CD14-positive monocyte (primary cell): ENCODE measurements around the gene CSRP1. TPM values are rescaled to one million over a fixed set of nuclear protein-coding genes. Genes with fewer than 3 reads are reported as not detected.

Experiments used
- DNase-seq, 3 donors: peaks; one replicate each; pipeline ENCODE4 v3.0.0-alpha.2; 2011 to 2022
- H2AFZ ChIP-seq: 2 replicates; pipeline ENCODE4 v1.6.0; 2012; ENCODE audit warnings: mild to moderate bottlenecking, low read depth, low read length, inconsistent platforms; ENCODE audit not compliant: insufficient read depth, poor library complexity, severe bottlenecking
- H3K27ac ChIP-seq, 2 donors: 1 replicate in 1 of 2; 2 replicates in 1 of 2; pipeline ENCODE4 v1.5.1; 2012 to 2013; ENCODE audit warnings: low read length in 2 of 2, control low read depth in 1 of 2, inconsistent platforms in 1 of 2, low read depth in 1 of 2, mild to moderate bottlenecking in 1 of 2
- H3K27me3 ChIP-seq, 2 donors: one replicate each; pipeline versions ENCODE4 v1.6.0 to v1.6.1; 2011 to 2013; ENCODE audit warnings: low read length in 2 of 2; ENCODE audit not compliant: control insufficient read depth in 2 of 2, insufficient read depth in 2 of 2
- H3K36me3 ChIP-seq, 2 donors: replicated peaks in 1 of 2; 1 replicate in 1 of 2; 2 replicates in 1 of 2; pipeline versions ENCODE4 v1.5.1 to v1.6.1; 2012 to 2013; ENCODE audit warnings: low read length in 2 of 2, control low read depth in 1 of 2, inconsistent platforms in 1 of 2, mild to moderate bottlenecking in 1 of 2; ENCODE audit not compliant: insufficient read depth in 2 of 2, control insufficient read depth in 1 of 2
- H3K4me1 ChIP-seq, 2 donors: 1 replicate in 1 of 2; 2 replicates in 1 of 2; pipeline versions ENCODE4 v1.5.1 to v1.6.1; 2012 to 2013; ENCODE audit warnings: low read length in 2 of 2, control low read depth in 1 of 2, inconsistent platforms in 1 of 2, mild to moderate bottlenecking in 1 of 2, moderate library complexity in 1 of 2; ENCODE audit not compliant: insufficient read depth in 2 of 2, control insufficient read depth in 1 of 2
- H3K4me2 ChIP-seq: replicated peaks from 2 replicates; pipeline ENCODE3; 2012; ENCODE audit warnings: low read length, moderate library complexity, mild to moderate bottlenecking; ENCODE audit not compliant: poor library complexity, severe bottlenecking; ENCODE audit errors: extremely low read depth
- H3K4me3 ChIP-seq, 3 experiments: fragments of 200-600 bp in 1 of 3; sonication (generic) in 1 of 3; replicated peaks in 1 of 3; 1 replicate in 2 of 3; 2 replicates in 1 of 3; pipeline ENCODE4 v1.5.1; 2011 to 2013; ENCODE audit warnings: low read length in 3 of 3, mild to moderate bottlenecking in 3 of 3, control low read depth in 2 of 3, low read depth in 2 of 3, inconsistent platforms in 1 of 3, moderate library complexity in 1 of 3
- H3K79me2 ChIP-seq: 2 replicates; pipeline ENCODE4 v1.6.0; 2012; ENCODE audit warnings: mild to moderate bottlenecking, control low read depth, inconsistent platforms, low read length, moderate library complexity; ENCODE audit not compliant: insufficient read depth
- H3K9ac ChIP-seq: 2 replicates; pipeline ENCODE4 v1.6.0; 2017; ENCODE audit warnings: low read length, mild to moderate bottlenecking; ENCODE audit not compliant: insufficient read depth, poor library complexity, severe bottlenecking
- H3K9me3 ChIP-seq, 2 donors: replicated peaks in 1 of 2; 1 replicate in 1 of 2; 2 replicates in 1 of 2; pipeline versions ENCODE4 v1.5.1 to v1.6.1; 2012 to 2013; ENCODE audit warnings: low read length in 2 of 2, control low read depth in 1 of 2; ENCODE audit not compliant: control insufficient read depth in 1 of 2, insufficient read depth in 1 of 2
- H4K20me1 ChIP-seq: 2 replicates; pipeline ENCODE4 v1.6.0; 2012; ENCODE audit warnings: mild to moderate bottlenecking, low read length, control low read depth, moderate library complexity; ENCODE audit not compliant: insufficient read depth
- H3K27ac Mint-ChIP-seq, 7 donors: one replicate each; pipeline ENCODE4 v1.8.0; 2020; ENCODE audit warnings: mild to moderate bottlenecking in 7 of 7, mixed read lengths in 7 of 7, moderate library complexity in 6 of 7, inconsistent platforms in 2 of 7
- H3K27me3 Mint-ChIP-seq, 3 donors: one replicate each; pipeline ENCODE4 v1.8.0; 2021 to 2022; ENCODE audit warnings: low read depth in 3 of 3, mild to moderate bottlenecking in 3 of 3, mixed read lengths in 3 of 3, moderate library complexity in 3 of 3, inconsistent platforms in 1 of 3
- H3K36me3 Mint-ChIP-seq, 2 donors: one replicate each; pipeline ENCODE4 v1.8.0; 2020; ENCODE audit warnings: mixed read lengths in 2 of 2, inconsistent platforms in 1 of 2, mild to moderate bottlenecking in 1 of 2
- H3K4me1 Mint-ChIP-seq: one replicate; pipeline ENCODE4 v1.8.0; 2020; ENCODE audit warnings: mild to moderate bottlenecking, mixed read lengths
- H3K4me3 Mint-ChIP-seq, 2 donors: one replicate each; pipeline ENCODE4 v1.8.0; 2020; ENCODE audit warnings: mild to moderate bottlenecking in 2 of 2, mixed read lengths in 2 of 2, moderate library complexity in 1 of 2
- H3K9me3 Mint-ChIP-seq, 7 donors: one replicate each; pipeline ENCODE4 v1.8.0; 2020 to 2022; ENCODE audit warnings: mixed read lengths in 7 of 7, mild to moderate bottlenecking in 6 of 7, moderate library complexity in 6 of 7, inconsistent platforms in 2 of 7
- whole genome bisulfite sequencing: methylation state at CpG from one replicate; pipeline ENCODE4 v1.1.5; 2013; ENCODE audit warnings: missing lambda C conversion rate; ENCODE audit not compliant: insufficient coverage; 5-methylcytosine and 5-hydroxymethylcytosine counted together
- intact Hi-C, 2 donors: fragments of 100-400 bp; cut with micrococcal nuclease; formaldehyde crosslinking; loops; one replicate each; pipeline versions ENCODE4 v1.15.0 to v1.15.1; 2023
- polyA plus RNA-seq, 3 donors: library from polyadenylated mRNA; depleted of rRNA in 1 of 3; unstranded in 2 of 3; stranded (reverse) in 1 of 3; fragments of 300-500 nt in 2 of 3; fragments of >200 nt in 1 of 3; fragmentation: Illumina TruSeq in 2 of 3; gene quantifications; 1 replicate in 2 of 3; 2 replicates in 1 of 3; pipeline ENCODE4 v1.2.3, GENCODE V29; 2012 to 2021
- TF ChIP-seq, protein P1 (sequence below): fragments of 200-600 bp; IDR thresholded peaks from one replicate; pipeline ENCODE4 v1.8.0; 2022; ENCODE audit warnings: antibody characterized with exemption, mild to moderate bottlenecking

The CSRP1 gene
- polyA plus RNA-seq, 3 donors, result 87.4 to 111 (median 98.8) TPM

DNA sequence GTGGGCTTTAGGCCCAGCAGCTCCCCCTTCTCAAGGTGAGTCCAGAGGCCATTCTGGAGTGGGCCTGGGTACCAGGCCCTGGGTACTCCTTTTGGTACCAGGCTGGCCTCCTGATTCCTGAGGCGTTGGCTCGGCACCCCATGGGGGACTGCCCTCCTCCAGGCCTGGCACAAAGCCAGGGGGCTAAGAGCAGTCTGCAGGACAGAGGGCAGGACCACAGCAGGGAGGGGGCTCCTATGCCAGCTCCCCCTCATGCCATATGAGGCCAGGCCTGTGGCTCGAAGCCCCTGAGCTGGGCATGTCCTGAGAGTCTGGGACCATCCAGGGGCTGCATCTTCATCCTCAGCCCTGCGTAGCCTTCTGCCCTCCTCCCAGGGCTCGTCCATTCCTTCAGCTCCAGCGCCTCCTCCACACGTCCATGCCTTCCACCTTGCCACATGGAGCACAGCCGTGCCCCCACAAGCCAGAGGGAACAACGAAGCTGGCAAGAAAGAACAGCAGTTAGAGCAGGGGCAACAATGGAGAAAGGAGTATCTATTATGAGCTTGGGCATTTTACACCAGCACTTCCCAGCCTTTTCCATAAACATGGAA is 41.1 kb downstream of the CSRP1 start:
- peaks cover 0 to 5% of the 10 kb centered on the region in 2 donors for H3K36me3 Mint-ChIP-seq
- H3K27ac Mint-ChIP-seq, result no peak overlapping the region
- no peaks in the 10 kb centered on the region for H4K20me1 ChIP-seq
- no peaks in the 10 kb centered on the region for H3K79me2 ChIP-seq
- intact Hi-C loops, result no loop called here
- no peak overlapping the region for H3K4me2 ChIP-seq
- H3K4me1 ChIP-seq, result peaks cover 8 to 18% of the 10 kb centered on the region in 2 donors
- H3K4me1 Mint-ChIP-seq, result peaks cover 18% of the 10 kb centered on the region
- peaks cover 11 to 25% of the 10 kb centered on the region in 2 donors for H3K27me3 ChIP-seq
- peaks cover 30 to 41% (median 36%) of the 10 kb centered on the region in 3 donors for H3K27me3 Mint-ChIP-seq
- H3K36me3 ChIP-seq, result no peaks in the 10 kb centered on the region
- TF ChIP-seq, protein P1, sequence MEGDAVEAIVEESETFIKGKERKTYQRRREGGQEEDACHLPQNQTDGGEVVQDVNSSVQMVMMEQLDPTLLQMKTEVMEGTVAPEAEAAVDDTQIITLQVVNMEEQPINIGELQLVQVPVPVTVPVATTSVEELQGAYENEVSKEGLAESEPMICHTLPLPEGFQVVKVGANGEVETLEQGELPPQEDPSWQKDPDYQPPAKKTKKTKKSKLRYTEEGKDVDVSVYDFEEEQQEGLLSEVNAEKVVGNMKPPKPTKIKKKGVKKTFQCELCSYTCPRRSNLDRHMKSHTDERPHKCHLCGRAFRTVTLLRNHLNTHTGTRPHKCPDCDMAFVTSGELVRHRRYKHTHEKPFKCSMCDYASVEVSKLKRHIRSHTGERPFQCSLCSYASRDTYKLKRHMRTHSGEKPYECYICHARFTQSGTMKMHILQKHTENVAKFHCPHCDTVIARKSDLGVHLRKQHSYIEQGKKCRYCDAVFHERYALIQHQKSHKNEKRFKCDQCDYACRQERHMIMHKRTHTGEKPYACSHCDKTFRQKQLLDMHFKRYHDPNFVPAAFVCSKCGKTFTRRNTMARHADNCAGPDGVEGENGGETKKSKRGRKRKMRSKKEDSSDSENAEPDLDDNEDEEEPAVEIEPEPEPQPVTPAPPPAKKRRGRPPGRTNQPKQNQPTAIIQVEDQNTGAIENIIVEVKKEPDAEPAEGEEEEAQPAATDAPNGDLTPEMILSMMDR, result no peak
- H2AFZ ChIP-seq, result no peak overlapping the region
- peaks cover 0 to 4% (median 0%) of the 10 kb centered on the region in 7 donors for H3K9me3 Mint-ChIP-seq
- no peak overlapping the region for H3K4me3 Mint-ChIP-seq
- no peak overlapping the region for H3K9ac ChIP-seq
- no peak overlapping the region for H3K27ac ChIP-seq
- WGBS, result 97% methylated on average over 6 of the region's 9 CpGs
- H3K4me3 ChIP-seq, result no peak overlapping the region
- H3K9me3 ChIP-seq, result no peaks in the 10 kb centered on the region
- DNase-seq, result no peak

DNA sequence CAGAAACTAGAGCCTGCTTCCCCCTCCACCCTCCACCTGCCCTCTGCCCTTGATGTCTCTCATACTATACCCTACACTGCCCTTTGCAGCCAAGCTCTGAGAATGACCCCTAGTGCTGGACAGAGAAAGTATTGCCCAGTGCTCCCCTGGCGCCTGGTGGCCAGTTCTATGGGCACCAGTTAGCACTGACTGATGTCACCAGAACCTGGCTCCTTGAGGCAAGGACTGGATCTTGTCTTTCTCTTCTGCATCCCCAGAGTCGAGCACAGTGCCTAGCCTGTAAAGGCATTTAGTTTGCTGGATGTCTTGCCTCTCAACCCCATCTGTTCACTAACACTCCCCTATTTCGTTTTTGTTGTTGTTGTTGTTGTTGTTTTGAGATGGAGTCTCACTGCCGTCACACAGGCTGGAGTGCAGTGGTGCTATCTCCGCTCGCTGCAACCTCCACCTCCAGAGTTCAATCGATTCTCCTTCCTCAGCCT is 43.8 kb downstream of the CSRP1 start:
- Histone ChIP-seq H3K9ac (no peak overlapping the region), H3K79me2 (no peaks in the 10 kb centered on the region), H3K9me3 (no peaks in the 10 kb centered on the region), H3K36me3 (no peaks in the 10 kb centered on the region), H3K27ac (no peak overlapping the region), H3K4me3 (no peak overlapping the region), H3K4me2 (no peak overlapping the region), H4K20me1 (no peaks in the 10 kb centered on the region), H3K4me1 (peaks cover 0 to 2% of the 10 kb centered on the region in 2 donors), H2AFZ (no peak overlapping the region), H3K27me3 (peaks cover 0 to 4% of the 10 kb centered on the region in 2 donors)
- intact Hi-C loops, result no loop called here
- no peak overlapping the region for H3K4me3 Mint-ChIP-seq
- no peaks in the 10 kb centered on the region for H3K9me3 Mint-ChIP-seq
- TF ChIP-seq, protein P1, result no peak
- DNase-seq, result no peak
- no peaks in the 10 kb centered on the region for H3K36me3 Mint-ChIP-seq
- H3K4me1 Mint-ChIP-seq, result peaks cover 2% of the 10 kb centered on the region
- 100% methylated on average over 1 of the region's 7 CpGs for WGBS
- no peak overlapping the region for H3K27ac Mint-ChIP-seq
- peaks cover 12 to 15% (median 12%) of the 10 kb centered on the region in 3 donors for H3K27me3 Mint-ChIP-seq
